PFSK-1 (cell line): ENCODE results near the gene ECT2.

Source experiments
- POLR2AphosphoS5 ChIP-seq: IDR thresholded peaks from 2 replicates; pipeline ENCODE4 v1.6.1; 2012; ENCODE audit warnings: low read depth, mild to moderate bottlenecking, control low read depth, low read length, moderate library complexity
- TAF1 ChIP-seq: IDR thresholded peaks from 2 replicates; pipeline ENCODE4 v1.6.1; 2012; ENCODE audit warnings: low read length, control low read depth, borderline replicate concordance; ENCODE audit not compliant: insufficient read depth

DNA sequence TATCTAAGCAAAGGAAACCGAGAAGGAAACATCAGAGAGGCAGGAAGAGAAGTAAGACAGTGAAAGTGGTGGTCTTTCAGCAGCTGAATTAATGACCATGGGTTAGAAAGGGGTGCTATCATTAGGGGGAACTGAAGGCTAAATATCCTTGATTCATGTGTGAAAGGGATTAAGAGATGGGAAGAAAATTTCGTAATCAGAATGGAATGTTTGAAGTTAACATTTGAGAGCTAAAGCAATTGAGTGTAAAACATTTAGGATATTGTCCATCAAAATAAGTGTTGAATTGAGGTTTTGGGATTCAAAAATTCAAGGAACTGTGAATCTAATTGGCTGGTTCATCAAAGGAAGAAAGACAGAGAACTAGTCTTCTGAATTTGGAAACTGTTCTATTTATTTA, 4.1 kb upstream of the ECT2 start:
- no peak for TF ChIP-seq POLR2AphosphoS5
- TF ChIP-seq TAF1, result no peak
